ENCODE data around the gene ELN.

DNA sequence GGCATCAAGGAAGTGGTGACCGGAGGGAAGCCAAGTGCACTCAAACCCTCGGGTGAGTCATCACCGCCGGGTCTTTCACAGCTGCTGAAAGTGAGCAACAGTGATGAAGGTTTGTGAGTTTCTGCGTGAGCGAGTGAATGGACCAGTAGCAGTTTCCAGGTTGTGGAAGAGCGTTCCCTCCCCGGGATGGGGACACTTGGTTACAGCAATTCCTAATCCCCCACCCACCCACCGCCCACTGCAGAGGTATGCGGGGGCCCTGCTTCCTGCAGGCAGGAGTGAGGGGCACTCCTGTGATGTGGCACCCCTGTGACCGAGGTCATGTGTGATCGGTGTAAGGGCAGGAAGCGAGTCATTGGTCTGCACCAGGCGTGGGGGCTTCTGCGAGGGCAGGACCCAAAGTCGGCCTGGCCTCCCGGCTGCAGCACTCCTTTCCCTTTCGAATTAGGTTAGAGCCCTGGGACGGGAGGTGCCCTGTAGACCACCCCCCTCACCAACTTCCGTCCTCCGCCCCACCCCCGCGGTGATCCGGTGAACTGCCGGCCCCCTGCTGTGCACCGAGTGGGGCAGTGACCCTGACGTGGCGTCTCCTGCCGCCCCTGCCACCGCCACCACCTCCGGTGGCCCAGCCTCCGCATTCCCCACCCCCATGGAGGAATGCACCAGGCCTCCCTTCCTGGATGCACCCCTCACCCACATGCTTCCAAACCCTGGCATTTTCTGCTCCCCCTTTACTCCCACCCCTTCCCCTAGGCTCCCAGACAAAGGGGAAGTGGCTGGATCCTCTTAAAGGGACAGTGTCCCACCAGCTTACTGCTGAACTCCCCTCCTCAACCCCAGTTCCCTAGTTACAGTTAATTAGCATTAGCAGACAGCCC lies 66.5 kb downstream of the ELN start:
- no peak for TF ChIP-seq EP300 (IDR thresholded peaks at IDR 0.05; ENCODE audit: borderline replicate concordance)
- no peak for TF ChIP-seq TCF12 (IDR thresholded peaks at IDR 0.05; ENCODE audit: low read depth)
- no peak for TF ChIP-seq RAD21 (IDR thresholded peaks at IDR 0.05; ENCODE audit: low read depth)
- TF ChIP-seq TEAD4 (IDR thresholded peaks at IDR 0.05), result no peak
- TF ChIP-seq FOXM1 (IDR thresholded peaks at IDR 0.05; ENCODE audit: borderline replicate concordance, low read depth), result no peak
- no peak for TF ChIP-seq CREB1 (IDR thresholded peaks at IDR 0.05; ENCODE audit: low read depth)
- TF ChIP-seq YY1 (IDR thresholded peaks at IDR 0.05; ENCODE audit: low read depth), result no peak
- TF ChIP-seq, protein P1, sequence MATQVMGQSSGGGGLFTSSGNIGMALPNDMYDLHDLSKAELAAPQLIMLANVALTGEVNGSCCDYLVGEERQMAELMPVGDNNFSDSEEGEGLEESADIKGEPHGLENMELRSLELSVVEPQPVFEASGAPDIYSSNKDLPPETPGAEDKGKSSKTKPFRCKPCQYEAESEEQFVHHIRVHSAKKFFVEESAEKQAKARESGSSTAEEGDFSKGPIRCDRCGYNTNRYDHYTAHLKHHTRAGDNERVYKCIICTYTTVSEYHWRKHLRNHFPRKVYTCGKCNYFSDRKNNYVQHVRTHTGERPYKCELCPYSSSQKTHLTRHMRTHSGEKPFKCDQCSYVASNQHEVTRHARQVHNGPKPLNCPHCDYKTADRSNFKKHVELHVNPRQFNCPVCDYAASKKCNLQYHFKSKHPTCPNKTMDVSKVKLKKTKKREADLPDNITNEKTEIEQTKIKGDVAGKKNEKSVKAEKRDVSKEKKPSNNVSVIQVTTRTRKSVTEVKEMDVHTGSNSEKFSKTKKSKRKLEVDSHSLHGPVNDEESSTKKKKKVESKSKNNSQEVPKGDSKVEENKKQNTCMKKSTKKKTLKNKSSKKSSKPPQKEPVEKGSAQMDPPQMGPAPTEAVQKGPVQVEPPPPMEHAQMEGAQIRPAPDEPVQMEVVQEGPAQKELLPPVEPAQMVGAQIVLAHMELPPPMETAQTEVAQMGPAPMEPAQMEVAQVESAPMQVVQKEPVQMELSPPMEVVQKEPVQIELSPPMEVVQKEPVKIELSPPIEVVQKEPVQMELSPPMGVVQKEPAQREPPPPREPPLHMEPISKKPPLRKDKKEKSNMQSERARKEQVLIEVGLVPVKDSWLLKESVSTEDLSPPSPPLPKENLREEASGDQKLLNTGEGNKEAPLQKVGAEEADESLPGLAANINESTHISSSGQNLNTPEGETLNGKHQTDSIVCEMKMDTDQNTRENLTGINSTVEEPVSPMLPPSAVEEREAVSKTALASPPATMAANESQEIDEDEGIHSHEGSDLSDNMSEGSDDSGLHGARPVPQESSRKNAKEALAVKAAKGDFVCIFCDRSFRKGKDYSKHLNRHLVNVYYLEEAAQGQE (IDR thresholded peaks at IDR 0.05; ENCODE audit: low read depth), result no peak
- TF ChIP-seq EGR1 (IDR thresholded peaks at IDR 0.05), result no peak
- no peak for TF ChIP-seq CEBPB (IDR thresholded peaks at IDR 0.05)
- TF ChIP-seq, protein P2, sequence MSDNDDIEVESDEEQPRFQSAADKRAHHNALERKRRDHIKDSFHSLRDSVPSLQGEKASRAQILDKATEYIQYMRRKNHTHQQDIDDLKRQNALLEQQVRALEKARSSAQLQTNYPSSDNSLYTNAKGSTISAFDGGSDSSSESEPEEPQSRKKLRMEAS (IDR thresholded peaks at IDR 0.05), result no peak
- TF ChIP-seq, protein P3, sequence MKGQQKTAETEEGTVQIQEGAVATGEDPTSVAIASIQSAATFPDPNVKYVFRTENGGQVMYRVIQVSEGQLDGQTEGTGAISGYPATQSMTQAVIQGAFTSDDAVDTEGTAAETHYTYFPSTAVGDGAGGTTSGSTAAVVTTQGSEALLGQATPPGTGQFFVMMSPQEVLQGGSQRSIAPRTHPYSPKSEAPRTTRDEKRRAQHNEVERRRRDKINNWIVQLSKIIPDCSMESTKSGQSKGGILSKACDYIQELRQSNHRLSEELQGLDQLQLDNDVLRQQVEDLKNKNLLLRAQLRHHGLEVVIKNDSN (IDR thresholded peaks at IDR 0.05), result no peak
